ENCODE results near the gene GRIK4.

GRIK4 gene

DNA sequence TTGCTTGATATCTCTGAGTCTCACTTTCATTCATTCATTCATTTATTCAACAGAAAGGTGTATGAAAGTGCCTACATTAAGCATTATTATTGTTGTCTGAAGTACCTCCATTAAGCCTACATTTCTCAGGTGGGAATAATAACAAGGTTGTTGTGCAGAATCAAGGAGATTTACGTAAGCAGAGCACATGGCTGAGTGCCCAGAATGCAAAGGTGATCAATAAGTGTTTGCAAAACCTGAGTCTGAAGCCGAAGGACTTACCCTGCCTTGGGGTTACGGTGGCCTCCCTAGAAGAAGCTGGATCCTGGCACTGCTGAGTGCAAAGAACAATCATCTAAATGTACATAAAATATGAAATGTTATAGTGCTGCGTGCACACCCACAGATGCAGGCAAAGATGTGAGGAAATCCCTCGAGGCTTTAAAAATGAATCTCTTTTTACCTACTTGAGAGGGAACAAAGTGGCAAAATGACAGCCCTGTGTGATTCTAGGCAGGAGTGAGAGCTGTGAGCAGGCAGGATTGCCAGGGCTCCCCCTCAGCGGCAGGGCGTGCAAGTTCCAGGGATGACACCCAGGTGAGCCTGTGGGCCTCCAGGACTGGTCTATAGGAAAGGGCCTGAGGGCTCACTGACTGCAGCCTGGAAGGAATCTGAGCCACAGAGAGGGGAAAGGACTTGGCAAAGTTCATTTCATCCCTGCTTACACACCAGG lies 379.2 kb downstream of the GRIK4 start:
- no peak overlapping the region for H3K4me3 Mint-ChIP-seq
- H3K9me3 Mint-ChIP-seq: no peaks in the 10 kb centered on the region
- no peaks in the 10 kb centered on the region for H3K4me1 Mint-ChIP-seq (ENCODE audit: low read depth)
- no peak overlapping the region for H3K27ac Mint-ChIP-seq
- H3K27me3 Mint-ChIP-seq: no peaks in the 10 kb centered on the region
- H3K36me3 Mint-ChIP-seq (ENCODE audit: low read depth): no peaks in the 10 kb centered on the region

DNA sequence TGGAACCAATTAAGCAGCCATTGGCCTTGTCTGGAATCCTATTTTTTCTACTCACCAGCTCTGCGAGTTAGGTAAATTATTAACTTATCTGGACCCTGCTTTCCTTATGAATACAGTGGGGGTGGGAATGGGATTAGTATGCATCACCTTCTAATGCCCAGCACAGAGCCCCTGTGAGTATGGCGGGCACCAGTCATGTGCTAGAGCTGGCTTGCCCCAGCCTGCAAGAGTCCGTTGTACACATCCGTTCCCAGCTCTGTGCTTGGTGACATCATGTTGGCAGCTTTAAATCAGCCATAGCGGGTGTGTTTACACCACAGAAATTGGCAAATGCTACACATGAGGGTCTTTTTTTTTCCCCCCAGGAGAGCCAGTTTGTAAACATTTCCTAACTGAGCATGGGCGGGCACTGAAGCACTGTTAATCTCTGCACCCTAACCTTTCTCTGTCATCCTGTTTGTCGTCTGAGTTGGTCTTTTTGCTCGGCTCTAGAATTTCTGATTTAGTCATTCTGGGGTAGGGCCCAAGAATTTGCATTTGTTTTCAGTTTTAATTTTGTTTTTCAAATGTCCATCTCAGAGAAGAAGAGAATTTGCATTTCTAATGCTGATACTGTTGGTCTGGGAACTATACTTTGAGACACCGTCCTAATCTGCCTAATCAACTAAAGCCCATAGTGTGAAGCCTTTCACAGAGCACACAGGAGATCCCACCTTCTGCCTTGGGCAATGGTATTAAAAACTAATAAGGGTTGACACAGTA lies 382.1 kb downstream of the GRIK4 start:
- no peaks in the 10 kb centered on the region for H3K36me3 Mint-ChIP-seq (ENCODE audit: low read depth)
- no peaks in the 10 kb centered on the region for H3K27me3 Mint-ChIP-seq
- H3K4me3 Mint-ChIP-seq: no peak overlapping the region
- H3K27ac Mint-ChIP-seq: no peak overlapping the region
- no peaks in the 10 kb centered on the region for H3K9me3 Mint-ChIP-seq
- no peaks in the 10 kb centered on the region for H3K4me1 Mint-ChIP-seq (ENCODE audit: low read depth)

GRCh38 chr11:120894202-120894985 lies 382.8 kb downstream of the GRIK4 start:
- H3K27ac Mint-ChIP-seq: no peak overlapping the region

DNA sequence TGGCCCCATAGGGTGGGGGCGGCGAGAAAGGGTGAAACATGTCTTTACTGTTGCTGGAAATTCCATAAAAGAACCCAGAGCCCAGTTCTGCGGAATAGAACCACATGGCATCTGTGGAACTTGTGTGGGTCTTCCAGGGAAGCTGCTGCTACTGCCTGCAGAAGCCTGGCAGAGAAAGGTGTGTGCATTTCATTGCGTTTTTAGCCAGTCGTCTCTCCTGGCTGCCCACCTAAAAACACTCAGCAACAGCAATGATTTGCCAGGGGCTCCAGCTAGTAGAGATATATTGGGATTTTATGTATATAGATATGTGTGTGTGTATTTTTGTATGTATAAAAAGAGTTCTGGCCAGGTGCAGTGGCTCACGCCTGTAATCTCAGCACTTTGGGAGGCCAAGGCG lies 385.1 kb downstream of the GRIK4 start:
- H3K36me3 Mint-ChIP-seq (ENCODE audit: low read depth): no peaks in the 10 kb centered on the region
- H3K27ac Mint-ChIP-seq: no peak overlapping the region
- no peaks in the 10 kb centered on the region for H3K4me1 Mint-ChIP-seq (ENCODE audit: low read depth)
- H3K9me3 Mint-ChIP-seq: no peaks in the 10 kb centered on the region
- H3K4me3 Mint-ChIP-seq: no peak overlapping the region
- no peaks in the 10 kb centered on the region for H3K27me3 Mint-ChIP-seq

More at GRCh38 chr11:120894202-120894985, 382.8 kb downstream of the GRIK4 start:
- Mint-ChIP-seq H3K27me3 (no peaks in the 10 kb centered on the region), H3K4me3 (no peak overlapping the region), H3K36me3 (ENCODE audit: low read depth) (no peaks in the 10 kb centered on the region), H3K9me3 (no peaks in the 10 kb centered on the region), H3K4me1 (ENCODE audit: low read depth) (no peaks in the 10 kb centered on the region)

DNA sequence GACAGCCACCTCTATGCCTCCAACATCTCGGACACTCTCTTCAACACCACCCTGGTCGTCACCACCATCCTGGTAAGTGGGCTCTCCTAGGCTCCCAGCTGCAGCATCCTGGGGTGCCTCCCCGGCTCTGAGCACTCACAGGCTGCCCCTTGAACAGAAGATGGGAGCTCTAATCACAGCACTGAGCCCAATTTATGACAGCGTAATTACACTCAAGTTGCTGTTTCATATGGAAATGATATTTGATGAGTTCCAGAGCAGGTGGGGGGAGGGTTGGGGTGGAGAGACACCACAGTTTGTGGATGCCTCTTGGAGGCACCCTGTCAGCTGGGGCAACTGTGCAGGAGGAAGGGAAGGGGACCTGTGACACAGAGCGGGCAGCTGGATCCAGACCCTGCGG lies 387.0 kb downstream of the GRIK4 start:
- Mint-ChIP-seq H3K27me3 (no peaks in the 10 kb centered on the region), H3K9me3 (no peaks in the 10 kb centered on the region), H3K4me1 (ENCODE audit: low read depth) (no peaks in the 10 kb centered on the region), H3K36me3 (ENCODE audit: low read depth) (no peaks in the 10 kb centered on the region), H3K4me3 (no peak overlapping the region), H3K27ac (no peak overlapping the region)

DNA sequence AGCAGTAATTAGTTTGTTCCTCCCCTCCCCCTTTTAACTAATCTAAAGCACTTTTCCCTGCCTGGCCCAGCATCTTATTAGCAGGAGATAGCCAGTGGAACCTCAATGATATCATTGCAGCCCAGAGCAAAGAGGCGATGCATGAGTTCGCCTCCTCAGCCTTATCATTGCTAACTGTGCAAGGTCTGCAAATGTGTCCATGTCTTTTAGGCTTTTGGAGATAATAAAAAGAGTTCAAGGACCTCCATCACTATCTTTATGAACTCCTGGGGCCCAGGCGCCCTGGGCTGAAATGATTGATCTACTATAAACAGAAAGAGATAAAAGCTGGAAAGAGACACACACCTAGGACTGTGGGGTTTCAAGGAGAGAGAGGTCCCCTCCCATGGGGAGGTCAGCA lies 388.2 kb downstream of the GRIK4 start:
- no peaks in the 10 kb centered on the region for H3K4me1 Mint-ChIP-seq (ENCODE audit: low read depth)
- no peaks in the 10 kb centered on the region for H3K36me3 Mint-ChIP-seq (ENCODE audit: low read depth)
- H3K4me3 Mint-ChIP-seq: no peak overlapping the region
- H3K9me3 Mint-ChIP-seq: no peaks in the 10 kb centered on the region
- H3K27ac Mint-ChIP-seq: no peak overlapping the region
- no peaks in the 10 kb centered on the region for H3K27me3 Mint-ChIP-seq

DNA sequence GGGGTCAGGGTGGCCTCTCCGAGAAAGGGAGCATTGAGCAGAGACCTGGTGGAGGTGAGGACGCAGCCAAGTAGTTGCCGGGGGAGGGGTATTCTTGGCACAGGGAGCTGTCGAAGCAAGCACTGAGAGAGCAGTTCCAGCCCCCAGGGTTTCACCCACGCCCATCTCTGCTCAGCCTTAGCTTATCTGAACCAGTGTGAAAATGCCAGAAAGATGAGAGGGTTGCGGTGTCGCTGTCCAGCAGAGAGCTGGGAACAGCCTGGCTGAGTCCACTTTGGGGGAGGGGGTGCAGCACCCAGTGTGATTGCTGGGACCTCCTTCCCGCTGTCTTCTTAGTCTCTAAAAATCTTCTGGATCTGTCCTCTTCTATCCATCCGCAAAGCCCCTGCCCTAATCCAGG lies 389.1 kb downstream of the GRIK4 start:
- H3K4me1 Mint-ChIP-seq (ENCODE audit: low read depth): no peaks in the 10 kb centered on the region
- H3K4me3 Mint-ChIP-seq: no peak overlapping the region

GRCh38 chr11:120903686-120904085 lies 392.1 kb downstream of the GRIK4 start:
- H3K36me3 Mint-ChIP-seq (ENCODE audit: low read depth): no peaks in the 10 kb centered on the region
- no peak overlapping the region for H3K27ac Mint-ChIP-seq
- H3K4me3 Mint-ChIP-seq: no peak overlapping the region
- peaks cover 3% of the 10 kb centered on the region for H3K27me3 Mint-ChIP-seq
- H3K4me1 Mint-ChIP-seq (ENCODE audit: low read depth): no peaks in the 10 kb centered on the region
- no peaks in the 10 kb centered on the region for H3K9me3 Mint-ChIP-seq

More for the DNA sequence above, 389.1 kb downstream of the GRIK4 start:
- Mint-ChIP-seq H3K9me3 (no peaks in the 10 kb centered on the region), H3K36me3 (ENCODE audit: low read depth) (no peaks in the 10 kb centered on the region), H3K27me3 (peaks cover under 1% of the 10 kb centered on the region), H3K27ac (no peak overlapping the region)

GRCh38 chr11:120904116-120904515 lies 392.6 kb downstream of the GRIK4 start:
- Mint-ChIP-seq H3K4me1 (ENCODE audit: low read depth) (no peaks in the 10 kb centered on the region), H3K9me3 (no peaks in the 10 kb centered on the region), H3K27me3 (peaks cover 3% of the 10 kb centered on the region), H3K27ac (no peak overlapping the region), H3K36me3 (ENCODE audit: low read depth) (no peaks in the 10 kb centered on the region), H3K4me3 (no peak overlapping the region)

DNA sequence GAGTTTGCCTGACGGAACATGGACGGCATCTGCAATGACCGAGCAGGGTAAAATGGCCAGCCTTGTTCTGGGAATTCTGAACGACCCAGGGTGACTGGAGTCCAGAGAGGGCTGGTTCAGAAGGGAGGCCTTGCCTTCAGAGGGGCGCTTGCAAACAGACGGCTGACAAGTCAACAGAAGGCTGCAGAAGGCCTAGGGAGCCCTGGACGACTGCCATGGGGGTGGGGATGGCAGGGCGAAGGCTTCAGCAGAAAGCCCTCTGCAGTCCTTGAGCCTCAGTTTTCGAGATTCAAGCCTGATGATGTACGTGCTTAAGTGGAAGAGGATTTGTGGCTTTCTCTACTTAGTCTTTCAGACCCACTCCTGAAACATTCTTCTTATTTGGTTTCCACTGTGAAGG lies 395.2 kb downstream of the GRIK4 start:
- no peak overlapping the region for H3K27ac Mint-ChIP-seq
- H3K4me3 Mint-ChIP-seq: no peak overlapping the region
- no peaks in the 10 kb centered on the region for H3K4me1 Mint-ChIP-seq (ENCODE audit: low read depth)

DNA sequence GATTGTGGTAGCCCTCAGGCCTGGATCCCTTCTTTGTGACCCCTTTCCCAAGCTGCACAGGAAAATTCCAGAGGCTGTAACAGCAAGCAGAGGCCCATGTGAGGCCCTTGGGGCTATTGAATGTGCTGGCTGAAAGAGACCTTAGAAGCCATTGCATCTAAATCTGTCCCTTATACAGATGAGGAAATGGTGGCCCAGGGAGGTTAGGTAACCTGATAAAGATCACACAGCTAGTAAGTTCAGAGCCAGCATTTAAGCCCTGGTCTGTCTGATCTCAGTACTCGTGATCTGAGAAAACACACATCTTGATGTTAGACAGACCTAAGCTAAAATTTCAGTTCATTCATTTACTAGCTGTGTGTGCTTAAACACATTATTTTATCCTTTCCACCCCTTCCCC lies 396.4 kb downstream of the GRIK4 start:
- no peaks in the 10 kb centered on the region for H3K9me3 Mint-ChIP-seq
- no peaks in the 10 kb centered on the region for H3K4me1 Mint-ChIP-seq (ENCODE audit: low read depth)
- H3K36me3 Mint-ChIP-seq (ENCODE audit: low read depth): no peaks in the 10 kb centered on the region
- H3K27ac Mint-ChIP-seq: no peak overlapping the region
- no peak overlapping the region for H3K4me3 Mint-ChIP-seq
- H3K27me3 Mint-ChIP-seq: peaks cover 9% of the 10 kb centered on the region

More for the DNA sequence above, 395.2 kb downstream of the GRIK4 start:
- no peaks in the 10 kb centered on the region for H3K9me3 Mint-ChIP-seq
- H3K36me3 Mint-ChIP-seq (ENCODE audit: low read depth): no peaks in the 10 kb centered on the region
- H3K27me3 Mint-ChIP-seq: peaks cover 9% of the 10 kb centered on the region

GRCh38 chr11:120908461-120909181 lies 397.1 kb downstream of the GRIK4 start:
- Mint-ChIP-seq H3K4me3 (no peak overlapping the region), H3K27ac (no peak overlapping the region), H3K9me3 (no peaks in the 10 kb centered on the region), H3K27me3 (peaks cover 9% of the 10 kb centered on the region), H3K36me3 (ENCODE audit: low read depth) (no peaks in the 10 kb centered on the region), H3K4me1 (ENCODE audit: low read depth) (no peaks in the 10 kb centered on the region)

- H3K36me3 Mint-ChIP-seq (ENCODE audit: low read depth): no peaks in the 10 kb centered on the region
- no peaks in the 10 kb centered on the region for H3K9me3 Mint-ChIP-seq
- H3K4me1 Mint-ChIP-seq (ENCODE audit: low read depth): no peaks in the 10 kb centered on the region
- peaks cover 9% of the 10 kb centered on the region for H3K27me3 Mint-ChIP-seq
- no peak overlapping the region for H3K27ac Mint-ChIP-seq
- H3K4me3 Mint-ChIP-seq: no peak overlapping the region
Measured at GRCh38 chr11:120909676-120910416, 398.3 kb downstream of the GRIK4 start.

GRCh38 chr11:120911943-120912342 lies 400.4 kb downstream of the GRIK4 start:
- H3K4me1 Mint-ChIP-seq (ENCODE audit: low read depth): no peaks in the 10 kb centered on the region
- H3K36me3 Mint-ChIP-seq (ENCODE audit: low read depth): no peaks in the 10 kb centered on the region
- H3K9me3 Mint-ChIP-seq: no peaks in the 10 kb centered on the region
- H3K27me3 Mint-ChIP-seq: peaks cover 6% of the 10 kb centered on the region
- no peak overlapping the region for H3K27ac Mint-ChIP-seq
- no peak overlapping the region for H3K4me3 Mint-ChIP-seq
